ENCODE data around the gene SBNO2.
A peak's percentile ranks its signal among the peaks of the same experiment; 100 is the strongest.

Gene SBNO2

DNA sequence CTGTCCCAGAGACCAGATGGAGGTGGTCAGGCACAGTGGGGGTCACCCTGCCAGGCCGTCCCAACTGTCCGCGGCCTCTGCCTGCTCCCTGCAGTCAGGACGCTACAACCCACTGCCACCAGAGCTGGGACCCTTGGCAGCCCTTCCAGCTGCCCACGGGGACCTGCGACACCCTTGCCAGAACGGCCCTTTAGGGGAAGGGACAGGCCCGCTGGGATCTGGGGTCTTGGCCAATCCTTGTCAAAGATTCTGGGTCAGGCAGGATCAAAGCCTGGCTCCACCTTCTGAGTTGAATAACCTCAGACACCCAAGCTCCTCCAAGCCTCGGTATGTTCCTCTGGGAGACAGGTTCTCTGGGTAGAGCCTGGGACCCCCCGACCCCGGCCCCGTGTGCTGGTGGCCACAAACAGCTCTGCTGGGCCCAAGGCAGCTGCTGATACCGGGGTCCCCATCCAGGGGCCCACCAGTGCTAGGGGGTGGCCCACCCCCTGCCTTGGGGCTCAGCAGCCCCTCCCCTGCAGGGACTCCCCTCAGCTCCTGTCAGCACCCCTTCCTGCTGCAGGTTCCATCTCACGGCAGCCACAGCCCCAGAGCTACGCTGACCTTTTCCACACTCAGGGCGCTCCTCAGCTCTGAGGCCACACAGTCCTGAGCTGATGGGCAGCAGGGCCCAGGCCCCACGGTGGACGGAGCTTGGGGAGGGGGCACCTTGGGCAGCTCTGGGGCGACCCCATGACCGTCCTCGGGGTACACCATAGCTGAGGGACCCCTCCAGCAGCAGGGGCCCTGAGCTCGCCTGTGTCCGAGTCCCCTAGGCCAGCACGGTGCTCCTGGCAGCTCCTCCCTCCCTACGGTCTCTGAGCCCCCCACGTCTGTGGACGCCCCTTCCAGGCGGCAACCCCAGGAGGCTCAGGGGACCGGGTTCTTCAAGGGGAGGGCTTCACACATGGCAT, 18.4 kb downstream of the SBNO2 start:
- H3K9me3 Mint-ChIP-seq = no peaks in the 10 kb centered on the region
- H3K4me3 Mint-ChIP-seq = no peak overlapping the region
- TF ChIP-seq, protein P1, sequence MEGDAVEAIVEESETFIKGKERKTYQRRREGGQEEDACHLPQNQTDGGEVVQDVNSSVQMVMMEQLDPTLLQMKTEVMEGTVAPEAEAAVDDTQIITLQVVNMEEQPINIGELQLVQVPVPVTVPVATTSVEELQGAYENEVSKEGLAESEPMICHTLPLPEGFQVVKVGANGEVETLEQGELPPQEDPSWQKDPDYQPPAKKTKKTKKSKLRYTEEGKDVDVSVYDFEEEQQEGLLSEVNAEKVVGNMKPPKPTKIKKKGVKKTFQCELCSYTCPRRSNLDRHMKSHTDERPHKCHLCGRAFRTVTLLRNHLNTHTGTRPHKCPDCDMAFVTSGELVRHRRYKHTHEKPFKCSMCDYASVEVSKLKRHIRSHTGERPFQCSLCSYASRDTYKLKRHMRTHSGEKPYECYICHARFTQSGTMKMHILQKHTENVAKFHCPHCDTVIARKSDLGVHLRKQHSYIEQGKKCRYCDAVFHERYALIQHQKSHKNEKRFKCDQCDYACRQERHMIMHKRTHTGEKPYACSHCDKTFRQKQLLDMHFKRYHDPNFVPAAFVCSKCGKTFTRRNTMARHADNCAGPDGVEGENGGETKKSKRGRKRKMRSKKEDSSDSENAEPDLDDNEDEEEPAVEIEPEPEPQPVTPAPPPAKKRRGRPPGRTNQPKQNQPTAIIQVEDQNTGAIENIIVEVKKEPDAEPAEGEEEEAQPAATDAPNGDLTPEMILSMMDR (IDR thresholded peaks at IDR 0.05; ENCODE audit: unreplicated experiment in 3 of 3) = no peak
- no peaks in the 10 kb centered on the region for H3K27me3 Mint-ChIP-seq (ENCODE audit: low read depth)
- H3K4me1 Mint-ChIP-seq = peaks cover 5% of the 10 kb centered on the region
- peaks cover 4% of the 10 kb centered on the region for H3K36me3 Mint-ChIP-seq (ENCODE audit: low read depth)
- no peak overlapping the region for H3K27ac Mint-ChIP-seq

GRCh38 chr19:1154731-1155351, 19.2 kb downstream of the SBNO2 start:
- no peaks in the 10 kb centered on the region for H3K9me3 Mint-ChIP-seq
- H3K27ac Mint-ChIP-seq = no peak overlapping the region
- peaks cover 5% of the 10 kb centered on the region for H3K4me1 Mint-ChIP-seq
- TF ChIP-seq, protein P1 (IDR thresholded peaks at IDR 0.05; ENCODE audit: unreplicated experiment in 3 of 3) = no peak
- H3K27me3 Mint-ChIP-seq (ENCODE audit: low read depth) = no peaks in the 10 kb centered on the region
- H3K36me3 Mint-ChIP-seq (ENCODE audit: low read depth) = peaks cover 4% of the 10 kb centered on the region
- no peak overlapping the region for H3K4me3 Mint-ChIP-seq

- H3K36me3 Mint-ChIP-seq (ENCODE audit: low read depth) = peaks cover 4% of the 10 kb centered on the region
- H3K4me3 Mint-ChIP-seq = no peak overlapping the region
- H3K4me1 Mint-ChIP-seq = peaks cover 5% of the 10 kb centered on the region
- TF ChIP-seq, protein P1 (IDR thresholded peaks at IDR 0.05; ENCODE audit: unreplicated experiment in 3 of 3) = no peak
- no peaks in the 10 kb centered on the region for H3K9me3 Mint-ChIP-seq
- no peaks in the 10 kb centered on the region for H3K27me3 Mint-ChIP-seq (ENCODE audit: low read depth)
- H3K27ac Mint-ChIP-seq = no peak overlapping the region
These were observed 20.0 kb downstream of the SBNO2 start for GRCh38 chr19:1153891-1154730.

- Mint-ChIP-seq H3K4me1 (peaks cover 5% of the 10 kb centered on the region), H3K4me3 (no peak overlapping the region), H3K27me3 (ENCODE audit: low read depth) (no peaks in the 10 kb centered on the region), H3K27ac (peak overlapping the region in 1 of 3 experiments; percentile 26), H3K9me3 (no peaks in the 10 kb centered on the region), H3K36me3 (ENCODE audit: low read depth) (peaks cover 4% of the 10 kb centered on the region)
- TF ChIP-seq, protein P1 (IDR thresholded peaks at IDR 0.05; ENCODE audit: unreplicated experiment in 3 of 3) = no peak
These were observed 22.0 kb downstream of the SBNO2 start for GRCh38 chr19:1151917-1152587.

GRCh38 chr19:1151037-1151724, 22.9 kb downstream of the SBNO2 start:
- H3K4me3 Mint-ChIP-seq = no peak overlapping the region
- H3K36me3 Mint-ChIP-seq (ENCODE audit: low read depth) = peaks cover 4% of the 10 kb centered on the region
- no peak overlapping the region for H3K27ac Mint-ChIP-seq
- H3K27me3 Mint-ChIP-seq (ENCODE audit: low read depth) = no peaks in the 10 kb centered on the region
- peaks cover 5% of the 10 kb centered on the region for H3K4me1 Mint-ChIP-seq
- TF ChIP-seq, protein P1 (IDR thresholded peaks at IDR 0.05; ENCODE audit: unreplicated experiment in 3 of 3) = no peak
- no peaks in the 10 kb centered on the region for H3K9me3 Mint-ChIP-seq
